Esophagus squamous epithelium (tissue), 5 donors: ENCODE results near the gene UBAP1L. TPM values are rescaled to one million over a fixed set of nuclear protein-coding genes. Genes with fewer than 3 reads are reported as not detected.

Source experiments
- DNase-seq: peaks from one replicate; lab custom pipeline; 2025; lab: John Stamatoyannopoulos, UW
- H3K27ac ChIP-seq, 4 donors: fragments of 200-600 bp; sonication (generic); one replicate each; pipeline ENCODE4 v1.5.1; 2016 to 2019; ENCODE audit warnings: mild to moderate bottlenecking in 1 of 4
- H3K27me3 ChIP-seq, 4 donors: fragments of 200-600 bp; sonication (generic); 1 replicate in 3 of 4; 2 replicates in 1 of 4; pipeline versions ENCODE4 v1.5.1 to v1.6.0; 2017 to 2021; ENCODE audit warnings: antibody characterized with exemption in 1 of 4
- H3K36me3 ChIP-seq, 3 donors: fragments of 200-600 bp; sonication (generic); one replicate each; pipeline ENCODE4 v1.5.1; 2016 to 2019
- H3K4me1 ChIP-seq, 3 donors: fragments of 200-600 bp; sonication (generic); one replicate each; pipeline ENCODE4 v1.5.1; 2017 to 2019
- H3K4me3 ChIP-seq, 4 donors: fragments of 200-600 bp; sonication (generic); 1 replicate in 3 of 4; 2 replicates in 1 of 4; pipeline ENCODE4 v1.5.1; 2016 to 2019; ENCODE audit warnings: mild to moderate bottlenecking in 2 of 4, moderate library complexity in 1 of 4
- H3K9me3 ChIP-seq, 3 donors: fragments of 200-600 bp; sonication (generic); one replicate each; pipeline ENCODE4 v1.5.1; 2016 to 2019
- POLR2A ChIP-seq, 4 donors: fragments of 450-650 bp; IDR thresholded peaks; one replicate each; pipeline ENCODE4 v1.6.1; 2017; ENCODE audit warnings: antibody characterized with exemption in 4 of 4, mild to moderate bottlenecking in 4 of 4, moderate library complexity in 3 of 4
- WGBS, 2 donors: methylation state at CpG; one replicate each; pipeline ENCODE4 v1.1.5; 2018; 5-methylcytosine and 5-hydroxymethylcytosine counted together
- intact Hi-C: fragments of 100-400 bp; cut with DNase I; formaldehyde crosslinking; loops from one replicate; pipeline ENCODE4 v1.15.0; 2022
- total RNA-seq, 4 donors: library from RNA; depleted of rRNA; stranded (reverse); fragments of >200 nt; gene quantifications; one replicate each; pipeline ENCODE4 v1.1.0, GENCODE V29; 2016
- TF ChIP-seq, protein P1 (sequence below), 6 experiments: fragments of 450-650 bp in 4 of 6; fragments of 200-600 bp in 2 of 6; sonication (generic) in 2 of 6; IDR thresholded peaks; one replicate each; pipeline ENCODE4 v1.5.1; 2016 to 2019; ENCODE audit warnings: antibody characterized with exemption in 6 of 6, mild to moderate bottlenecking in 4 of 6, moderate library complexity in 4 of 6
- donor health status: DM: yes; HTN: yes; CAD: no.

UBAP1L gene
- total RNA-seq, 4 donors from 2014 or later: 1.6 to 6.3 (median 2.0) TPM

DNA sequence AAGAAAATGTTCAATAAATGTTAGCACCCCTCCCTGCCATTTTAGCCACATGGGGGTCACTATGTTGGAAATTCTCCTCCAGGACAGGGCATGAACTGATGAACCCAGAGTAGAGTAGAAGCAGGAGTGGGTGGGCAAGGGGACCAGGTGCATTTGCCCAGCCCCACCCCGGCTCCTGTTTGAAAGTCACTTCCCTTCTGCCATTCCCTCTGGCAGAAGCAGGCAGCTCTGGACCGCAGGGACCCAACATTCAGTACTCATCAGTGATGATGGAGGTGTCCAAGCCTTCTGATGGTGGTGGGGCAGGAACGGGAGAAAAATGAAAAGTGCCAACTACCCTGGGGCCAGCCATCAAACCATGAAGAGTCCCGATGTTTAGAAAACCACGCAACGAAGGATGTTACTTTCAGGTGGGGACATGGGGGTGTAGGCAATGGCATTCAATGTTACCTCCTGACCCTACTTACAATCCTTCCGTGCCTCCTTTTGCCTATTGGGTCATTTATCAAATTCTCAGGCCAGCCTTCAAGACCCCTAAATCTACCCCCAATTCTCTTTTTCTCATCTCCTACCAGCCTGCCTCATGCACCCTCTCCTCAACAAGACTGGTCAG lies 17.2 kb downstream of the UBAP1L start:
- no peaks in the 10 kb centered on the region for H3K9me3 ChIP-seq
- H3K4me1 ChIP-seq: peaks cover 16 to 50% (median 23%) of the 10 kb centered on the region in 3 donors
- DNase-seq: no peak
- H3K4me3 ChIP-seq: no peak overlapping the region
- H3K27ac ChIP-seq: no peak overlapping the region
- H3K36me3 ChIP-seq: peaks cover 0 to 47% (median 10%) of the 10 kb centered on the region in 3 donors
- 89 to 96% methylated on average over 6 to 7 of the region's 7 CpGs for WGBS, 2 donors
- TF ChIP-seq, protein P1, sequence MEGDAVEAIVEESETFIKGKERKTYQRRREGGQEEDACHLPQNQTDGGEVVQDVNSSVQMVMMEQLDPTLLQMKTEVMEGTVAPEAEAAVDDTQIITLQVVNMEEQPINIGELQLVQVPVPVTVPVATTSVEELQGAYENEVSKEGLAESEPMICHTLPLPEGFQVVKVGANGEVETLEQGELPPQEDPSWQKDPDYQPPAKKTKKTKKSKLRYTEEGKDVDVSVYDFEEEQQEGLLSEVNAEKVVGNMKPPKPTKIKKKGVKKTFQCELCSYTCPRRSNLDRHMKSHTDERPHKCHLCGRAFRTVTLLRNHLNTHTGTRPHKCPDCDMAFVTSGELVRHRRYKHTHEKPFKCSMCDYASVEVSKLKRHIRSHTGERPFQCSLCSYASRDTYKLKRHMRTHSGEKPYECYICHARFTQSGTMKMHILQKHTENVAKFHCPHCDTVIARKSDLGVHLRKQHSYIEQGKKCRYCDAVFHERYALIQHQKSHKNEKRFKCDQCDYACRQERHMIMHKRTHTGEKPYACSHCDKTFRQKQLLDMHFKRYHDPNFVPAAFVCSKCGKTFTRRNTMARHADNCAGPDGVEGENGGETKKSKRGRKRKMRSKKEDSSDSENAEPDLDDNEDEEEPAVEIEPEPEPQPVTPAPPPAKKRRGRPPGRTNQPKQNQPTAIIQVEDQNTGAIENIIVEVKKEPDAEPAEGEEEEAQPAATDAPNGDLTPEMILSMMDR (IDR thresholded peaks at IDR 0.05): no peak
- TF ChIP-seq POLR2A (IDR thresholded peaks at IDR 0.05): no peak
- intact Hi-C loops: no loop called here
- no peaks in the 10 kb centered on the region for H3K27me3 ChIP-seq

DNA sequence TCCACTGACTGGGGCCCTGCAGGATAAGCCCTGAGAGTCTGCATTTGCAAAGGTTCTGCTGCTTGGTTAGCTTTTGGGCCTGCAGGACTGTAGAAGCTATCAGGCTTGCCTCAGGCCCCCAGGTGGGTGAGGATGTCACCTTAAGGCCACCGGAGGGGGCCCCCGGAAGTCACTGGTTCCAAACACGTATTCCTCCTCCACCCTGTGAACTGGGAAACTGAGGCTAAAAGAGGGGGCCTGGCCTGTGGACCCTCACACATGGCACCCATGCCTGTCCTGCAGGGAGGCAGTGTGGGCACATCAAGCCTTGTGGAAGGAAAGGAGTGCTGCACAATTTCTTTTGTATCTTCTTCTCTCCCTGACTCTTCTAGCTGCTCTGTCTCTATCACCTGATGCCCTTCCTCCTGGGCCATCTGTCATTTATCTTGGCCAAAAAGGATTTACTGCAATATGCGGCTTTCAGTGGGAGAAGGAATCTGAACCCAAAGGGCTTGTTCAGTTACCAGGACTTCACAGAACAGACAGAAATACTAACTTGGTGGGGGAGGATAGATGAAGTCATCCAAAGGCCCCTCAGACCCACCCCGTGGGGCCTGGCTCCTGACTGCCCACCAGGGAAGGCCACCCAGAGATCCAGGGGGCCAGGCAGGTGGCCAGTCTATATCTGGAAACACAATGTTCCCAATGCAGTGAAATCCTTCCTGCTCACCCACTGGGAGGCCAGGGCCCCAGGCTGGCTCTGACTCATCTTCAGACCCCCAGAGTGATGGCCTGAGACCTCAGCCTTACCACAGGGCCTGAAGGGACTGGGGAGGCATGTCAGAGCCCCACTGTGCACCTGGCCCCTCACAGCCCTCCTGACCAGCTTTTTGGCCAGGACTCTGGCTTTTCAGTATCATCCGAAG lies 18.3 kb downstream of the UBAP1L start:
- H3K27ac ChIP-seq: no peak overlapping the region
- peaks cover 16 to 45% (median 18%) of the 10 kb centered on the region in 3 donors for H3K4me1 ChIP-seq
- TF ChIP-seq, protein P1 (IDR thresholded peaks at IDR 0.05): no peak
- no peak for TF ChIP-seq POLR2A (IDR thresholded peaks at IDR 0.05)
- WGBS, 2 donors: 73 to 83% methylated on average over 1 to 5 of the region's 6 CpGs
- no peaks in the 10 kb centered on the region for H3K27me3 ChIP-seq
- H3K36me3 ChIP-seq: peaks cover 0 to 37% (median 10%) of the 10 kb centered on the region in 3 donors
- H3K9me3 ChIP-seq: no peaks in the 10 kb centered on the region
- intact Hi-C loops: no loop called here
- H3K4me3 ChIP-seq: no peak overlapping the region
- DNase-seq: no peak

DNA sequence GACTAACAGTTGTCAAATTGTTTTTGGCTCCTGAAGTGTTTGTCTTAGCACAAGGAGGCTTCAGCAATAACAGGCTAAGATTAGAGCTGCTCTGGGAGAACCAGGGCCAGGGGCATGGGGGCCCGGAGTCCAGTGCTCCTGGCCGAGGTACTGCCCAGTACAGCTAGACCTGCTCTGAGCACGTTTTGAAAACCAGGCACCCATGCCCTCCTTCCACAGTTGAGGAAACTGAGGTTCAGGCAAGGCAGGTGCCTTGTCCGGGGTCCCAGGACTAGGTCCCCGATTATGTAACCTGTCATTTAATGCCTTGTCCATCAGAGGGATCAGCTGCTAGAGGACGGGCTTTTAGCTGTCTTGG lies 19.3 kb downstream of the UBAP1L start:
- no peaks in the 10 kb centered on the region for H3K27me3 ChIP-seq
- intact Hi-C loops: no loop called here
- H3K4me1 ChIP-seq: peaks cover 6 to 35% (median 9%) of the 10 kb centered on the region in 3 donors
- peak overlapping the region in 1 of 4 donors; percentile 10 for H3K27ac ChIP-seq
- no peaks in the 10 kb centered on the region for H3K9me3 ChIP-seq
- TF ChIP-seq POLR2A (IDR thresholded peaks at IDR 0.05): no peak
- TF ChIP-seq, protein P1 (IDR thresholded peaks at IDR 0.05): no peak
- no peak for DNase-seq
- H3K4me3 ChIP-seq: no peak overlapping the region
- peaks cover 0 to 37% (median 10%) of the 10 kb centered on the region in 3 donors for H3K36me3 ChIP-seq
- 58 to 81% methylated on average over 3 to 4 of the region's 6 CpGs for WGBS, 2 donors

DNA sequence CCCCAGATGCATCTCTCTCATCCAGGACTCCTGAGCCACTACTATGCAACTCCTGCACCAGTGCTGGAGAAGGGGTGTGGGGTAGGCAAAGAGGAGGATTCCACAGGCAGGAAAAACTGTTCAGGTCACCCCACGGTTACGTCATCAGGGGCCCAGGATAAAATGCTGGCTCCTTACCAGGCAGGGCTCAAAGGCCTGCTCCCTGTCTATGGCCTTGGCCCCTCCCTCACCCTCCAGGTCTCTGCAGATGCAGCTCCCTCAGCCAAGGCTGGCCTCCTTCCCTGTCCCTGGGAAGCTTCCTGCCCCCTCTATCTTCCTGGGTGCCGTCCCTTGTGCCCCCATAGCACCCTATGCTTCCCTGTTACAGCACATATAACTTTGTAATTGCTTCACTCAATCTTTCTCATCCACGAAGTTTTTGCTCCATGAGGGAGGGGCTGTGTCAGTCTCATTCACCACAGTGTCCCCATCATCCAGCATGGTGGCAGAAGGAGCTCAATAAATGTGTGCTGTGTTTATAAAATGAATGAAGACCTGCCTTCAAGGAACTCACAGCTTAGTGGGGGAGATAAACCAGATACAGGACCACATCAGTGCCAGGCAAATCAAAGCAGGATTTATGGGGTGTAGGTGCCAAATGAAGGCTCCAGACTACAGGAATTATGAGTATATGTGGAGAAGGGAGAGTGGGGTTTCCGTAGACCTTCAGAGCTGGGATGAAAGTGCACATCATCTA lies 19.8 kb downstream of the UBAP1L start:
- 39 to 53% methylated on average over 3 to 4 of the region's 5 CpGs for WGBS, 2 donors

More for the DNA sequence above, 19.8 kb downstream of the UBAP1L start:
- Histone ChIP-seq H3K9me3 (no peaks in the 10 kb centered on the region), H3K27me3 (no peaks in the 10 kb centered on the region), H3K4me1 (peaks cover 4 to 29% (median 9%) of the 10 kb centered on the region in 3 donors), H3K27ac (peak overlapping the region; percentile 5 to 75 (median 29)), H3K36me3 (peaks cover 0 to 37% (median 10%) of the 10 kb centered on the region in 3 donors), H3K4me3 (no peak overlapping the region)
- DNase-seq: no peak
- intact Hi-C loops: no loop called here
- TF ChIP-seq POLR2A (IDR thresholded peaks at IDR 0.05): no peak
- TF ChIP-seq, protein P1 (IDR thresholded peaks at IDR 0.05): no peak
